ENCODE data around the gene MAP4K2.

The MAP4K2 gene

DNA sequence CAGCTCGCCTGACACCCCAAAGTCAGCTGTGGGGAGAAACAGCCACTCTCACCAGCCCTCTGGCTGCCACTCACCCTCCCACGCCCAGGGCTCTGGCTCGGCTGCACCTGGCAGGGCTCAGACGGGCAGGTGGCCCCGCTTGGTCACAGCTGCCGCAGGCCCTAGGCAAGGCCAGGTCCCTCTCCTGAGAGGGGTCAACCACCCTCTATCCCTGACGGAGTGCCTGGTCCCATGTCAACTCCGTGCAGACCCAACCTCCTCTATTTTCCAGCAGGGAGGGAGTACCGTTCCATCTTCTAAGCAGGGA is 1.9 kb downstream of the MAP4K2 start:
- peaks cover 35% of the 10 kb centered on the region for H3K4me1 ChIP-seq (ENCODE audit: insufficient read depth, low read length)
- no peaks in the 10 kb centered on the region for H3K27me3 ChIP-seq (ENCODE audit: insufficient read depth, low read length, poor library complexity)
- H3K36me3 ChIP-seq (ENCODE audit: insufficient read depth, low read length), result peaks cover 25% of the 10 kb centered on the region
- no peak for TF ChIP-seq EZH2 (IDR thresholded peaks at IDR 0.05; ENCODE audit: borderline replicate concordance, low read depth, low read length, severe bottlenecking)
- TF ChIP-seq, protein P1, sequence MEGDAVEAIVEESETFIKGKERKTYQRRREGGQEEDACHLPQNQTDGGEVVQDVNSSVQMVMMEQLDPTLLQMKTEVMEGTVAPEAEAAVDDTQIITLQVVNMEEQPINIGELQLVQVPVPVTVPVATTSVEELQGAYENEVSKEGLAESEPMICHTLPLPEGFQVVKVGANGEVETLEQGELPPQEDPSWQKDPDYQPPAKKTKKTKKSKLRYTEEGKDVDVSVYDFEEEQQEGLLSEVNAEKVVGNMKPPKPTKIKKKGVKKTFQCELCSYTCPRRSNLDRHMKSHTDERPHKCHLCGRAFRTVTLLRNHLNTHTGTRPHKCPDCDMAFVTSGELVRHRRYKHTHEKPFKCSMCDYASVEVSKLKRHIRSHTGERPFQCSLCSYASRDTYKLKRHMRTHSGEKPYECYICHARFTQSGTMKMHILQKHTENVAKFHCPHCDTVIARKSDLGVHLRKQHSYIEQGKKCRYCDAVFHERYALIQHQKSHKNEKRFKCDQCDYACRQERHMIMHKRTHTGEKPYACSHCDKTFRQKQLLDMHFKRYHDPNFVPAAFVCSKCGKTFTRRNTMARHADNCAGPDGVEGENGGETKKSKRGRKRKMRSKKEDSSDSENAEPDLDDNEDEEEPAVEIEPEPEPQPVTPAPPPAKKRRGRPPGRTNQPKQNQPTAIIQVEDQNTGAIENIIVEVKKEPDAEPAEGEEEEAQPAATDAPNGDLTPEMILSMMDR (IDR thresholded peaks at IDR 0.05; ENCODE audit: borderline replicate concordance, extremely low read depth, low read length, poor library complexity, severe bottlenecking), result no peak
- no peak overlapping the region for H3K9ac ChIP-seq (ENCODE audit: low read depth, low read length)
- H3K27ac ChIP-seq (ENCODE audit: low read length), result no peak overlapping the region
- H3K4me3 ChIP-seq (ENCODE audit: low read depth in 1 of 2, low read length in 2 of 2), result no peak overlapping the region
- ATAC-seq (ENCODE audit: insufficient read depth, low read depth), result no peak
- no peak overlapping the region for H2AFZ ChIP-seq (ENCODE audit: low read depth, low read length)
- DNase-seq, result no peak
- H4K20me1 ChIP-seq (ENCODE audit: insufficient read depth, low read length), result 0 out of 2 replicates have a peak, but pooled peaks cover 3% of the 10 kb centered on the region
- no peak overlapping the region for H3K4me2 ChIP-seq (ENCODE audit: insufficient read depth, low read length)
- no peaks in the 10 kb centered on the region for H3K79me2 ChIP-seq (ENCODE audit: insufficient read depth, low read length)
- no peaks in the 10 kb centered on the region for H3K9me3 ChIP-seq (ENCODE audit: insufficient read depth, low read length, severe bottlenecking)

DNA sequence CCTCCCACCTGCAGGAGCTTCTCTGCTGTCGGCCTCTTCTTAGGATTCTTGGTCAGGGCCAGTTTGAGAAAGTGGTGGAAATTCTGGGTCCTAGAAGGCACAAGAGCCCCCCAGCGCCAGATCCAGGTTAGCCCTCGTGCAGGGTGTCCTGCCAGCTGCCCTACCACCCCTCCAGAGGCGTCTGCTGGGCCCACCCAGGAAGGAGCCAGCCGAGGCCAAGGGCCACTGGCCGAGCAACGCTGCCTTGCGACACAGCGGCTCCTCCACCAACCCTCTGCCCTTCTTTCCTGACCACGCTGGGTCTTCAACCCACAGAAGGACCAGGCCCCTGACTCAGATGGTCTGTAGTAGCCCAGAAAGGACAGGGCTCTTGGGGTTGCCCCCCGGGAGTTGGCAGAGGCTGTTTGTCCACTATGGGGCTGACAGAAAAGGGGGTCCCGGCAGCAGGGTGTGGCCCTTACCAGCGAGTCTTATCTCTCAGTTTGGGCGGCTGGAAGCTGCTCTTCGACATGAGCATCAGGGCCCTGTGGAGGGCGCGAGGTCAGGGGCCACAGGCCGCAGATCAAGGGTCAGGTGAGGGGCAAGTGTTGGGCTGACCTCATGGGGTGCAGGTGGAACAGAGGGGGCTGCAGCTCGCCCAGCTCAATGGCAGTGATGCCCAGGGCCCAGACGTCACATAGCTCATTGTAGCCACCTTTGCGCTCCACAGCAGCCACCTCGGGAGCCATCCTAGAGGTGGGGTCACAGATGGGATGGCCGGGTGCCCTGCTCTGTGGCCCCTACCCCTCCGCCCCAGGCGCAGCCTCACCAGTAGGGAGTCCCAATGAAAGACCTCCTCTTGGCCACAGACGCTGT is 2.5 kb downstream of the MAP4K2 start:
- peaks cover 20% of the 10 kb centered on the region for H3K36me3 ChIP-seq (ENCODE audit: insufficient read depth, low read length)
- no peaks in the 10 kb centered on the region for H3K27me3 ChIP-seq (ENCODE audit: insufficient read depth, low read length, poor library complexity)
- DNase-seq, result no peak
- no peaks in the 10 kb centered on the region for H3K79me2 ChIP-seq (ENCODE audit: insufficient read depth, low read length)
- no peaks in the 10 kb centered on the region for H4K20me1 ChIP-seq (ENCODE audit: insufficient read depth, low read length)
- no peak for TF ChIP-seq EZH2 (IDR thresholded peaks at IDR 0.05; ENCODE audit: borderline replicate concordance, low read depth, low read length, severe bottlenecking)
- TF ChIP-seq, protein P1 (IDR thresholded peaks at IDR 0.05; ENCODE audit: borderline replicate concordance, extremely low read depth, low read length, poor library complexity, severe bottlenecking), result no peak
- no peak overlapping the region for H2AFZ ChIP-seq (ENCODE audit: low read depth, low read length)
- no peak overlapping the region for H3K27ac ChIP-seq (ENCODE audit: low read length)
- H3K9me3 ChIP-seq (ENCODE audit: insufficient read depth, low read length, severe bottlenecking), result no peaks in the 10 kb centered on the region
- no peak for ATAC-seq (ENCODE audit: insufficient read depth, low read depth)
- H3K4me2 ChIP-seq (ENCODE audit: insufficient read depth, low read length), result no peak overlapping the region
- H3K4me1 ChIP-seq (ENCODE audit: insufficient read depth, low read length), result peaks cover 35% of the 10 kb centered on the region
- H3K9ac ChIP-seq (ENCODE audit: low read depth, low read length), result no peak overlapping the region
- H3K4me3 ChIP-seq (ENCODE audit: low read depth in 1 of 2, low read length in 2 of 2), result no peak overlapping the region

DNA sequence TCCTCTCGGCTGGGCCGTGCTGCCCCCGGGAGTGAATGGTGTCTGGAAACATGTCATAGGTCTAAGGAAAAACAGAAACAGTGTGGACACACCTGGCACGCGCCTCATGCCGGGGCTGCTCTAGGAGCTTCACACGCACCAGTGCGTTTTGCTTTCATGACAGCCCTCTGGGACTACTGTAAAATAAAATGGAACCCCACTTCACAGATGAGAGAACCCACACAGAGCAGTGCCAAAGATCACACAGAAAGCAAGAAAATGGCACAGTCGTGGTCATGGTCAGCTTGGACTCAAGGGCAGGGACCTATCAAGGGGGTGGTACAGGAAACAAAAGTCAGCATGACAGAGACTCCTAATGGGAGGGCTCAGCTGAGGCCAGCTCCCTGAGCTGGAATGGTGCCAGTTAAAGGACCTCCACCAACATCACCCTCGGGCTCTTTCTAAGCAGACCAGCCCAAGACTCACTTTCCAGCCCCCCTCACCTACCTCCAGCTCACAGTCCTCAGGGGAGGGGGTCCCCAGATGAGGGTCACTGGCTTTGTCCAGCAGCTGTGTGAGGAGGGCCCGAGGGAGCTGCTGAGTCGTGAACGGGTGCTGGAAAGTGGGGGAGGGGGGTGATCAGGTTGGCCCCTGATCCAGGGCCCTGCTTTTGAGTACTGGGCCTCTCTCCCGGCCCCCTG is 3.3 kb downstream of the MAP4K2 start:
- no peaks in the 10 kb centered on the region for H3K79me2 ChIP-seq (ENCODE audit: insufficient read depth, low read length)
- no peaks in the 10 kb centered on the region for H4K20me1 ChIP-seq (ENCODE audit: insufficient read depth, low read length)
- peaks cover 12% of the 10 kb centered on the region for H3K36me3 ChIP-seq (ENCODE audit: insufficient read depth, low read length)
- H3K4me1 ChIP-seq (ENCODE audit: insufficient read depth, low read length), result peaks cover 27% of the 10 kb centered on the region
- TF ChIP-seq, protein P1 (IDR thresholded peaks at IDR 0.05; ENCODE audit: borderline replicate concordance, extremely low read depth, low read length, poor library complexity, severe bottlenecking), result no peak
- TF ChIP-seq EZH2 (IDR thresholded peaks at IDR 0.05; ENCODE audit: borderline replicate concordance, low read depth, low read length, severe bottlenecking), result no peak
- DNase-seq (no peak), ATAC-seq (ENCODE audit: insufficient read depth, low read depth) (no peak)
- H3K27ac ChIP-seq (ENCODE audit: low read length), result no peak overlapping the region
- H3K4me3 ChIP-seq (ENCODE audit: low read depth in 1 of 2, low read length in 2 of 2), result no peak overlapping the region
- H2AFZ ChIP-seq (ENCODE audit: low read depth, low read length), result no peak overlapping the region
- no peaks in the 10 kb centered on the region for H3K9me3 ChIP-seq (ENCODE audit: insufficient read depth, low read length, severe bottlenecking)
- no peak overlapping the region for H3K9ac ChIP-seq (ENCODE audit: low read depth, low read length)
- H3K4me2 ChIP-seq (ENCODE audit: insufficient read depth, low read length), result no peak overlapping the region
- H3K27me3 ChIP-seq (ENCODE audit: insufficient read depth, low read length, poor library complexity), result no peaks in the 10 kb centered on the region
